Mucosa of stomach (tissue), 1 donor: ENCODE results near the gene CYSRT1.

Experiments used
- H3K27me3 ChIP-seq: one replicate; pipeline ENCODE4 v1.7.0; 2013; ENCODE audit warnings: mild to moderate bottlenecking, low read length; ENCODE audit not compliant: control insufficient read depth, insufficient read depth
- H3K36me3 ChIP-seq: one replicate; pipeline ENCODE4 v1.7.0; 2013; ENCODE audit warnings: low read length; ENCODE audit not compliant: control insufficient read depth, insufficient read depth
- H3K4me1 ChIP-seq: one replicate; pipeline ENCODE4 v1.7.0; 2013; ENCODE audit warnings: mild to moderate bottlenecking, low read length; ENCODE audit not compliant: control insufficient read depth, insufficient read depth
- H3K4me3 ChIP-seq: one replicate; pipeline ENCODE4 v1.7.0; 2013; ENCODE audit warnings: low read length
- H3K9ac ChIP-seq: one replicate; pipeline ENCODE4 v1.7.0; 2013; ENCODE audit warnings: mild to moderate bottlenecking, low read length, moderate library complexity
- H3K9me3 ChIP-seq: one replicate; pipeline ENCODE4 v1.7.0; 2013; ENCODE audit warnings: mild to moderate bottlenecking, low read length, moderate library complexity; ENCODE audit not compliant: control insufficient read depth
- donor health status: Pancreatic carcinoma.

CYSRT1 gene

GRCh38 chr9:137224830-137225694 lies at the start of gene CYSRT1:
CYSRT1 (plus strand) TSS chr9:137225174; CDS start chr9:137225622, 448 bp downstream.
- H3K9ac ChIP-seq, result peak within 1 kb of the TSS; percentile 88
- H3K9me3 ChIP-seq, result no peaks in the 10 kb centered on the region
- H3K4me3 ChIP-seq, result peak within 1 kb of the TSS; percentile 80
- peaks cover 61% of the 10 kb centered on the region for H3K4me1 ChIP-seq
- peaks cover 10% of the 10 kb centered on the region for H3K27me3 ChIP-seq
- no peaks in the 10 kb centered on the region for H3K36me3 ChIP-seq

GRCh38 chr9:137175345-137175961 lies 49.5 kb upstream of the CYSRT1 start:
- no peaks in the 10 kb centered on the region for H3K36me3 ChIP-seq
- no peak overlapping the region for H3K4me3 ChIP-seq
- H3K9me3 ChIP-seq, result no peaks in the 10 kb centered on the region
- H3K9ac ChIP-seq, result no peak overlapping the region
- peaks cover 28% of the 10 kb centered on the region for H3K4me1 ChIP-seq
- H3K27me3 ChIP-seq, result peaks cover 47% of the 10 kb centered on the region

GRCh38 chr9:137176302-137177182 lies 48.4 kb upstream of the CYSRT1 start:
- Histone ChIP-seq H3K36me3 (no peaks in the 10 kb centered on the region), H3K4me1 (peaks cover 28% of the 10 kb centered on the region), H3K9ac (no peak overlapping the region), H3K27me3 (peaks cover 36% of the 10 kb centered on the region), H3K4me3 (no peak overlapping the region), H3K9me3 (no peaks in the 10 kb centered on the region)

DNA sequence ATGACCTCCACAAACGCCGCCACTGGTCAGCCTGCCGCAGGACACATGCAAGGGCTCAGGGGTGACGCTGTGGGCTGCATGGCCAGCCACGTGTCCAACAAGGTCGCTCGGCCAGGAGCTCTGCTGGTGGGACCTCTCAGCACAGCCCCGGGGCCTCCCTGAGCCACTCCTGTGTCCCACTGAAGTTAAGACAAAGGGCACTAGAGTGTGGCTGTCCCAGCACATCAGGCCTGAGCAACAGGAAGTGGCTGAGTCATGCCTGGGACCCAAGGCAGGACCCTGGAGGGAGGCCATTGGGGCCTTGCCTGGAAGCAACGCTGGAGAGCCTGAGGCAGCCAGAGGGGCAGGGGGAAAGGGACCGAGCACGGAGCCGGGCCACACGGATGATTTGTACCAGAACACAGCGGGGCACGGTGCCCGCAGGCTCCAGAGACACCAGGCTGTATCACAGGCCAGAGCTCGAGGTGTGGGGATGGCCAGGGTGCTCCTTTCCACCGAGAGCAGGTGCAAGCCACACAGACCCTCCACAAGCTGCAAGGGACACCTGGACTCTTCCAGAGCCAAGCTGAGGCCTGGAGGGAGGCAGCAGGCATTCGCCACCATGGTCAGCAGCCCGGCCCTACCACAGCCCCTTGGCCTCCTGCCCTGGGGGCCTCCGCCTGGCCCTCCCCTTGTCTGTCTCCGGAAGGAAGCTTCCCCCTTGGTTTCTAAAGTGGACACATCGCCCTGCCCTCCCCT lies 46.6 kb upstream of the CYSRT1 start:
- H3K4me3 ChIP-seq, result no peak overlapping the region
- peaks cover 9% of the 10 kb centered on the region for H3K36me3 ChIP-seq

GRCh38 chr9:137178939-137179630 lies 45.9 kb upstream of the CYSRT1 start:
- H3K27me3 ChIP-seq, result peaks cover 11% of the 10 kb centered on the region
- peaks cover 11% of the 10 kb centered on the region for H3K36me3 ChIP-seq
- peaks cover 12% of the 10 kb centered on the region for H3K4me1 ChIP-seq
- H3K4me3 ChIP-seq, result no peak overlapping the region
- H3K9me3 ChIP-seq, result no peaks in the 10 kb centered on the region
- H3K9ac ChIP-seq, result no peak overlapping the region

More for the DNA sequence above, 46.6 kb upstream of the CYSRT1 start:
- Histone ChIP-seq H3K27me3 (peaks cover 18% of the 10 kb centered on the region), H3K4me1 (peaks cover 17% of the 10 kb centered on the region), H3K9me3 (no peaks in the 10 kb centered on the region), H3K9ac (no peak overlapping the region)

- no peaks in the 10 kb centered on the region for H3K9me3 ChIP-seq
- no peak overlapping the region for H3K4me3 ChIP-seq
- no peak overlapping the region for H3K9ac ChIP-seq
- H3K36me3 ChIP-seq, result peaks cover 11% of the 10 kb centered on the region
- peaks cover 12% of the 10 kb centered on the region for H3K4me1 ChIP-seq
- peaks cover 6% of the 10 kb centered on the region for H3K27me3 ChIP-seq
Measured at GRCh38 chr9:137179761-137180160, 45.2 kb upstream of the CYSRT1 start.

DNA sequence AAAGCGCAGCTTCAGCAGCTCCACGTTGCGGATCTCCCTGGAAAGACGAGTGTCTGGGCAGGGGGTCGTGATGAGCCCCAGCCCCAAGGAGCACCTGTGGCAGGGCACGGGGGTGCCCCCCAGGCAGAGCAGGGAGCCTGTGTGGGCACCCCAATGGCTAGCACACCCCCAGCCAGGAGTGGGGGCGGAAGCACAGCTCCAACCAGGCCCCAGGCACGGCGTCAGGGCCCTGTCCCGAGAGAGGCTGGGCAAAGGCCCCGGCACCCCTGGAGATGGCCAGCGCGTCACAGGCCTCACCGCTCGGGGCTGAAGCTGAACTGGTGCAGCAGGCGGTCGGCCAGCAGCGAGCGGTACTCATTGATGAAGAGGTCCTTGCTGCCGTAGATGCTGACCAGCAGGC lies 44.5 kb upstream of the CYSRT1 start:
- Histone ChIP-seq H3K27me3 (no peaks in the 10 kb centered on the region), H3K36me3 (peaks cover 11% of the 10 kb centered on the region), H3K9ac (no peak overlapping the region), H3K4me1 (peaks cover 7% of the 10 kb centered on the region), H3K9me3 (no peaks in the 10 kb centered on the region), H3K4me3 (no peak overlapping the region)

DNA sequence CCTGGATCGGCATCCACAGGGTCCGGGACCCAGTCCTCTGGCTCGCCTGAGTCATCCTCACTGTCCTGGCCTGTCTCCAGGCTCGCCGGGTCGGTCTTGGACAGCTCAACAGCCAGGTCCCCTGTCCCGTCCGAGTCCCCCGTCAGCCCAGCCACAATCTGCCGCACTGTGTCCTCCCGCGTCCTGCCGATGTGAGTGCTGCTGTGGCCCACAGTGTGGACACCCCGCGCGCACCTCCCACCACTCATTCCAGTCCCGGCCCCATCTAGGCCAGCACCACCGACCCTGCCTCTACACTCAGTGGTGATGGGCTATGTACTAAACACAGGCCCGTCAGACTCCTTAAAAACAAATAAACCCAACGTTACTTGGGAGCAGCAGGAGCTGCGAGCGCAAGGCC lies 43.3 kb upstream of the CYSRT1 start:
- no peak overlapping the region for H3K4me3 ChIP-seq
- peaks cover 9% of the 10 kb centered on the region for H3K4me1 ChIP-seq
- H3K9ac ChIP-seq, result no peak overlapping the region
- peaks cover 11% of the 10 kb centered on the region for H3K36me3 ChIP-seq
- no peaks in the 10 kb centered on the region for H3K9me3 ChIP-seq
- no peaks in the 10 kb centered on the region for H3K27me3 ChIP-seq

GRCh38 chr9:137182836-137183235 lies 42.1 kb upstream of the CYSRT1 start:
- no peak overlapping the region for H3K4me3 ChIP-seq
- H3K36me3 ChIP-seq, result peaks cover 11% of the 10 kb centered on the region
- H3K4me1 ChIP-seq, result peaks cover 14% of the 10 kb centered on the region
- H3K27me3 ChIP-seq, result no peaks in the 10 kb centered on the region
- H3K9ac ChIP-seq, result no peak overlapping the region
- no peaks in the 10 kb centered on the region for H3K9me3 ChIP-seq

- Histone ChIP-seq H3K4me1 (peaks cover 16% of the 10 kb centered on the region), H3K9me3 (no peaks in the 10 kb centered on the region), H3K27me3 (no peaks in the 10 kb centered on the region), H3K9ac (no peak overlapping the region), H3K4me3 (no peak overlapping the region), H3K36me3 (peaks cover 11% of the 10 kb centered on the region)
Measured at GRCh38 chr9:137183980-137184595, 40.9 kb upstream of the CYSRT1 start.
